GM21515 (cell line): ENCODE data around the gene COPS7B.

Experiments
- ATAC-seq: cut with Tn5 transposase; IDR thresholded peaks from one replicate; pipeline ENCODE4 v1.9.1; 2021; ENCODE audit not compliant: unreplicated experiment

The COPS7B gene

DNA sequence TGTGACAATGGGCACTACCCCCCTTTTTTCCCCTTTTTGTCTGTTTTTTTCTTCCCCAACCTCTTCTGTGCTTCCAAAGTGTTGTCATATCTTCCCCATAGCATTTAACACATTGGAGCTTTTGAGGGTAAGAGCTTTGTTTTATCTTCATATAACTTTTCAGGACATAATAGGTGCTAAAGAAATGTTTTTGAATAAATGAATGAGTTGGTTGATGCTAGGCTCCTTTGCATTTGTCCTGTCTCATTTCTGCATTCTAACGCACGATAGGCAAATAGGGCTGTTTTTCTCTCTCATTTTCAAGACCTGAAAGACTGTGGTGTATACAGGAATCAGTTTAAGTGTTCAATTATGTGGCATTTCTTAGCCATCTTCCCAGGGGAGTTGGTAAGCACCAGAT, 832 bp upstream of the COPS7B start:
- ATAC-seq = no peak

DNA sequence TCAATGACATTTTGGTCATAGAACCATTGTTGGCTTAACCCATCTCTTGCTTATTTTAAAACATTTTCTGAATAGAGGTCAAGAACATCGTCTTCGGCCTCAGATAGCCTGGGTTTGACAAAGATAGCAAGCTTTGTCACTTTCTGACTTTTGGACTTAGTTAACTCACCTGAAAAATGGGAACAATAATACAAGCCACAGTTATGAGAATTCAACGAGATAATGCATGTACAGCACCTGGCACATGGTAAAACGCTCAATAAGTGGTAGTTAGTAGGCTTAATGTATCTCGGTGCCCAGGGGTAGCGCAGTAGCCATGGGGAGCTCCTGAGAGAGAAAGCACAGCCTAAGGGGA, 446 bp upstream of the COPS7B start:
- ATAC-seq = no peak

DNA sequence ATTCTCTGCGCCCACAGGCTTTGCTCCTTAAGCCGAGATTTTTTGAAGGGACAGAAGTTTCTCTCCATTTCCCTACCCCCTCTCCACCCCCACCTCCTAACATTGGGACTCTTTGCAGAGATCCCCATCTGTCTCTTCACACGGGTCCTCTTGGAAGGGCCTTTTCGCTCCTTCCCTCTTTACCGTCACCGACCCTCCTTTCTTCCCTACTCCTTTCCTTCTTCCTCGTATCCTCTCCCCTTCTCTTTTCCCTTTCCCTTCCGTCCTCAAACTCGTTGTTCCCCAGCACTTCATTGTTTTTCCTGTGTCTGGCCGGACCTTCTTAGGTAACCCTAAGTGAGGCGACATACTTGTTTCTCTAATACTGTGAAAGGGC, 660 bp downstream of the COPS7B start:
- no peak for ATAC-seq

DNA sequence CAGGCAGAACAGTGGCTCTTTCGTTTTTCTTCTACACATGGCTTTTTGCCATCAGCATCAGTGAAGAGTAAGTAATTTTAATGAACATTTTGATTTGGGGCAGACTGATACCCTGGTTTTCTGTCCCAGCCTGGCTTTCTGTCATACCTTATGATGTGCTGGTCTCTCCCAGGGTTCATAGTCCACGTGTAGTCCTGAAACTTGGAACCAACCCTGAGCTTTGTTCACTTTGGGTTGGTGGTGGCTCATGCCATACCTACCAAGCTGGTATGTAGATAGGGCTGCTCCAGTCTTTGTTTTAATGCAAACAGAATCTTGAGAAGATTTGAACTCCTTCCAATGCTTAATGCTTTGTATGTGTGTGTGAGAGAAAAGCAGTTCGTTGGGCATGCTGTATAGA, 4.9 kb downstream of the COPS7B start:
- ATAC-seq = no peak

DNA sequence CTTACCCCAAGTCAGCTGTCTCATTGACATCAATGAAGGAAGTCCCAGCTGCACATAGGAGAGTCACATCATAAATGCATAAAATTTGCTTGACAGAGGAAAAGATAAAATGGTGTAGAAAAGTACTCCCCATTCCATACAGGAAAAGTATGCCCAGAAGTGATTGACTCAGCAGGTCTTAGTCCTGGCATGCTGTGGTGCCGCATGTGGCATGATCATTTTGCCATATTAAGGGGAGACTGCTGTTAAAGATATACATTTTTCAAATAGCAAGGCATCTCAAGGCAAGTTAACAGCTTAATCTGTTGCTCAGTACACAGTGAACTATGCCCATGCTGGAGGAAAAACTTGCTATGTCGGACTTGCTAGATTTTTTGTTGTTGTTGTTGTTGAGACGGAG, 8.1 kb downstream of the COPS7B start:
- ATAC-seq = no peak

DNA sequence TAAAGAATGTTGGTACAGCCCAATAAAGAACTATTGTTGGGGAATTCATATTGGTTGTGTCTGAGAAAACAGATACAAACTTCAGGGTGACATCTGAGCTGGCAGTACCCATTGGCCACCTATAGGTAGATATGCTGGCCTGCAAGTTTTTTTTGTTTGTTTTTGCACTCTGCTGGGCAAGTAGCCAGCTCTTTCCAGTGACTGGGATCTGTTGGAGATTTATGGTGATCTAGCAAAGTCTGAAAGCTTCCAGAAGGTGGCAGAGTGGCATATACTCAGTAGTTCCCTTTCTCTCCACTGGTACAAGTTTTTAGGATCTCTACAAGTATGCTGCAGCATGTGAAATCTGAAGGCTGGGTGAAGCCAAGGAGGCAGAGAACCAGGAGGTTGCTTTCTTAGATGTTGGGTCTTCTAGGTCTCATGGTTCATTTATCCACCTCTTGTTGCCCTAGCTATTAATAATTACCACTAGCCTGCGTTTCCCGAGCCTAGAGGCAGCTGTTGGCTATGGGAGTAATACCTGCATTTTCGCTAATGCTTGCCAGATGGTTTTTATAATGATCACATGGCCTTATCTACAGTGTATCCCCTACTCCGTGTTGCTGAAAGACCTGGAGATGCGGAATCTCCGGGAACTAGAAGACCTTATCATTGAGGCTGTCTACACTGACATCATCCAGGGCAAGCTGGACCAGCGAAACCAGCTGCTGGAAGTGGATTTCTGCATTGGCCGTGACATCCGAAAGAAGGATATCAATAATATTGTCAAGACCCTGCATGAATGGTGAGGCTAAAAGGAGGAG, 9.5 kb downstream of the COPS7B start:
- no peak for ATAC-seq

DNA sequence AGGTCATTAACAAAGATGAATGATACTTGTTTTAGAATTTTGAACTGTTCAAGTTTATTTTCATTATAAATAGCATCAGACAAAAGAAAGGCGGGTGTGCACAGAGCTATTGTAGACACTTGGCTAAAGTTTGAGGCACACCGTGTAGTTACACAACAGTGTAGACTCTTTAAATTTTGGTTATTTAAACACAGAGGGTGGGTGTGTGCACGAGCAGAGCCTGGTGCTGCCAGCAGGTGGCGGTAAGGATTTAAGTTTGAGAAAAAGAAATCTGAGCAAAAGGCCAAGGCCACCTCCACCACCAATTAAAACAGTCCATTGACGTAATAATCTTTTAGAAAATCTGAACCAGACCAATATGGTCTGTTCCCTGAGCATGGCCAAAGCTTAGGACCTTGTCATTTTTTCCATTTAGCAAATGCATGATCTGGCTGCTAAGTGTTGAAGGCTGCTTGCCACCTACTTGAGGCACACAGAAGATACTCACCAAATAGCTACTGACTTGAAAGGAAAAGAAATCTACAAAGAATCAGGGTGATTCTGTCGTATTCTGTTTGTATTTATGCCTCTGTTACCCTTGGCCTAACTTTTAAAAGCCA, 14.3 kb downstream of the COPS7B start:
- ATAC-seq = no peak

DNA sequence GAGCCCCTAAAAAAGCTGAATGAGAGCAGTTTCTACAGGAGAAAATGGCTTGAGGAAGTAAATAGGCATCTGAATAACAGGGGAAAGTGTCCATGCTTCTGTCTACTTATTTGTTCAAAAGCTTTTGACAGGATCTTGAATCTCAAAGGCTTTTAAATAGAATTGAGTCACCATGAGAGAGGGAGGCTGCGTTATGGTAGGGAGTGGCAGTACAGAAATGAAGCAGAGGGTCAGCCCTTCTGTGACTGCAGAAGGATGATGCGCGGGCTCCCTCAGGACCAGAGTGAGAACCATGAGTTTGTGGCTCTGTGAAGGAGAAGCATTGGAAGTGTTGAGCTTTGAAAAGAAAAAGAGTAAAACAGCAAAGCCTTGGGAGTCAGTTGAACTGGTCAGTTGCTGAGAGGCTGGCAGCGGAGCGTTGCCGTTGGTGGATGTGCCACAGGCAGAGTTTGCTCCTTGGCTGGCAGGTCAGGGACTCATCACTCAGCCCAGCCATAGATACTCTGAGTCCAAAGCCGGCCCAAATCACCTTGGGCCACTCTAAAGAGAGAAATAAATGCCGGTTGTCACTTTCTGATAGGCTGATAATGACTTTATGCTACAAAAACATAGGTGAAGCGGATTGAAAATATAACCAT, 17.4 kb downstream of the COPS7B start:
- no peak for ATAC-seq

DNA sequence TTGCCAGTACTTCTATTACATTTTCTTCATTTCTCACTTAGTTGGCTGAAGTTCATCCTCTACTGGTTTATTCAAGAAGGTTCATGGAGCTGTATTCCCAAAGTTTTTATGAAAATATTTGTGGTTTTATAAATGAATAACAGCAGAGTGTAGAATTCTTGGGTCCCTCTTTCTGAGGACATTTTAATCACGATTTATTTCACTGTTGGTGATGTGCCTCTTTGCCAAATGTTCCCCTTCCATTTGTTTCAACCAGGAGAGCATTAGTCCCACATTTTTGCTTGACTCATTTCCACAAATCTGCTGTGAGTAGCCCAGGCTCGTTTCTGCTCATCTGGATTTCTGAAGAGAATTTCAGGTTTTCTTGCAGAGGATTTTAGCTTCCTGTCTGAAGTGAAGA, 20.8 kb downstream of the COPS7B start:
- ATAC-seq = no peak

DNA sequence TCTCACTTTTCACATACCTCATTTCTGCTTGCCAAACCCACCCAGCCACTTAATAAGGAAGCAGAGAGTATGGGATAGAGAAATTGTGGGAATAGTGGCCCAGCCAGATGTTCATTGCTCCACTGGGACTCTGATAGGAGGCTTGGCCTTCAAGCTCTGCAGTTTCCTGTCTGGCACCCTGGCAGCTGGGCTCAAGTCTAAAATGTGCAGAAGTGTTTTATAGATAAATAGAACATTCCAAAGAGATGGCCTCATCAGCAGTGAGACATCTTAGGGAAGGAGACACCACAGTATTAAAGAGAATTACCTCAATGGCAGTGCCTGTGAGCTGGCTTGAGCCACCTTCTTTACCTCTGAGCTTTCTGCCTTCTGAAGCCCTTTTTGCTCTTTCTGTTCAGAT, 24.7 kb downstream of the COPS7B start:
- ATAC-seq = no peak

DNA sequence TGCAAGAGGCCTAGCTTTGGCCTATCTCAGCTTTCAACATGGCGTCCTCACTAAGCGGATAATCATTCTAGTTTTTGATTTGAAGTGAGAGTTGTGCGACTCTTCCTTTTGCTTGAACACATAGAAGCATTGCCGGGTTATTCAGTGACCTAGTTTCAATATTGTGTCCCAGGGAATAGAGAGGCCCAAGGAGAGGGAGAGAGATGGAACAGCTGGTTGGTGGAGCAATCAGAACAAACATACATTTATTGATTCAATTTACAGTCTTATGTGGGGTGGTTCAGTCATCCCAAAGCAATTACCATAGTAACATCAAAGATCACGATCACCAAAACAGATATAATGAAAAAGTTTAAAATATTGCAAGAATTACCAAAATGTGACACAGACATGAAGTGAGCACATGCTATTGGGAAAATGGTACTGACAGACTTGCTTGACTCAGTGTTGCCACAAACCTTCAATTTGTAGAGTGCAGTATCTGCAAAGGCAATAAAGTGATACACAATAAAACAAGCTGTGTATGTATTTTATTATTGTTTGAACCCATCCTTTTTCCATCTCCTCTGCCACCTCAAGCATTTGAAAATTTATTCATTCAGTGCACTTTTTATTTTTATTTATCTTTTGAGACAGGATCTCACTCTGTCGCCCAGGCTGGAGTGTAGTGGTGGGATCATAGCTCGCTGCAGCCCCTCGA, 30.2 kb downstream of the COPS7B start:
- ATAC-seq = no peak

DNA sequence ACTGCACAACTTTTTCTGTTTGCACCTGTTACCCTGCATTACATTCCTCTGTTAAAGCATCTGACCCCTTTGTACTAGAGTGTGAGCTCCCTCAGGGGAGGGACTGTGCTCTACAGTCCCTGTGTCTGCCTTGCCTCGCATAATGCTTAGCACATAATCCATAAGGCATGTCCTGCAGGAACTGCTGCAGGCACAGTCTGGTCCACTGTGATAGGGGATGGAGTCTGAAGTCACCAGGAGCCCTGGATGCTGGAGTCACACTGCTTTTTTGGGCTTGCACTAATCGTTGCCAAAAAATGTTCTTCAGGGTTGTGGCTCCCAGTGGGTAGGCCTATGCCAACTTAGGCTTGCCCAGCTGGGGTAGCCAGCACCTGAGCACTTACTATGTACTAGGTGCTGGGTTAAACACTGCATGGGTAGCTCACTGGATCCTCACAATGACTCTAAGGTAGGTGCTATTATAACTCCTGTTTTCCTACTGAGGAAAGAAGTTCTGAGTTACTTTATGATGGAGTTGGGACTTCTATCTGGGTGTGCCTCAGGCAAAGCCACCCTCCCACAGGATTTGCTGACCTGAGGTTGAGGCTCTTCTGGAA, 33.3 kb downstream of the COPS7B start:
- ATAC-seq = no peak

DNA sequence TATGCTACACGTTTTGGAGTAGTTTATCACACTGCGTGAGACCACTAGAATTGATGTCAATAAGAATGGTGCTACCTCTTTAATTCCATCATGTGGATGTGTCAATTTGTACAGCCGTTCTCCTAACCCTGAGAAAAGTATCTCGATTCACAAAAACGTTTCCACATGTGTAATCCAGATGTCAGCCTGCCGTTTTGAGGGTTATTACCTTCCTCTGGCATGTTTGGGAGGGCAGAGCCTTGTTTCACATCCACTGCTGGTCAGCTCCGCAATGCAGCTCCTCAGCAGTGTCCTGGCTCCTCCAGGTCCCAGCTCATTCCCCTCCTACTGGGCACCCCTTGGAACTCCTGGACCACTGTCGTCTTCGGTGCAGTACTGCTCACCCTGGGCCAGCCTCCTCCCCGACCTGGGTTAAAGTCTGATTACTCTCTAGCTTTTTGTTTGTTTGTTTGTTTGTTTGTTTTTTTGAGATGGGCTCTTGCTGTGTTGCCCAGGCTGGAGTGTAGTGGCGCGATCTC, 34.6 kb downstream of the COPS7B start:
- ATAC-seq = no peak

DNA sequence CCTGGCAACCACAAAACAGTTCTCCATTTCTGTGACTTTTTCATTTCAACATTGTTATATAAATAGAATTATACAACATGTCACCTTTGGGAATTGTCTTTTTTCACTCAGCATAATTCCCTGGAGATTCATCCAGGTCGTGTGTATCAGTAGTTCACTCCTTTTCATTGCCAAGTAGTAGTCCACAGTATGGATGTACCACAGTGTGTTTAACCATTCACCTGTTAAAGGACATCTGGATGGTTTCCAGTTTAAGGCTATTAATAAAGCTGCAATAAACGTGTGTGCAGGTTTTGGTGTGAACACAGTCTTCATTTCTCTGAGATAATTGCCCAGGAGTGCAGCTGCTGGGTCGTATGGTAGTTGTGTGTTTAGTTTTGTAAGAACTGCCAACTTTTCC, 35.7 kb downstream of the COPS7B start:
- ATAC-seq = no peak

DNA sequence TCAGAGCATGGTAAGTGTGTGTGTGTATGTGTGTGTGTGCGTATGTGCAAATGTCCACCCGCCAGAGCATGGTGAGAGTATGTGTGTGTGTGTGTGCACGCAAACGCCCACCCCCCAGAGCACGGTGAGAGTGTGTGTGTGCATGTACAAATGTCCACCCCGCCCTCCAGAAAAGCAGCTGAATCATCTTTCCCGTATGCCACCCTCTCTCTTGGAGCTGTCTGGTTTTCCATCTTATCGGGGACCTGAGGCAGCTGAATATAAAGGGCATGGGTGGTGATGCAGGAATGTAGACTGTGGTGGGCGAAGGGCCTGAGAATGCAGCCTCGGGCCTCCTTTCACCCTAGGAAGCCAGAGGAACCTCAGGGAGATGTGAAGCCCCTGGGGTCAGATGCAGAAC, 66.9 kb downstream of the COPS7B start:
- no peak for ATAC-seq

DNA sequence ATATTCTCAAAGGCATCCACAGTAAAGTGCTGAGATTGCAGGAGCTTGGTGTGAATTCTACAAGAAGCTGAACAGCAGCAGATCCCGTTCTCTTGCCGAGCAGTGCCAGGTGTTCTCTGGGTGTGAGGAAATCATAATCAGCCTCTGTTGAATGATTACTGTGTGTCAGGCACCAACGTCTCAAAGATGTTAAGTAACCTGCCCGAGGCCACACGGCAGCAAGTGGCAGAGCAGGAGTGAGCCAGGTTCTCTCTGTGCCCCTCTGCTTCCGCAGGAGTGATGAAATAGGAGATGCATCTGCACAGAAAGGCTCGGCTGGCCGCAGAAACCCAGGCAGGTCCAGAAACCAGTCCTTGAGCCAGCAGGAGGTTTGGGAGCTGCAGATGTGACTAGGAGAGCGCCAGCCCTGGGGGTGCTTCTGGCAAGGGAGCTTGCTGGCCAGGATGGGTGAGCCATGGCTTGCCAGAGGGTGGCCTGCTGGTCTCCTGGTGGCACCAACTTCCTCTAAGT, 68.4 kb downstream of the COPS7B start:
- ATAC-seq = no peak

DNA sequence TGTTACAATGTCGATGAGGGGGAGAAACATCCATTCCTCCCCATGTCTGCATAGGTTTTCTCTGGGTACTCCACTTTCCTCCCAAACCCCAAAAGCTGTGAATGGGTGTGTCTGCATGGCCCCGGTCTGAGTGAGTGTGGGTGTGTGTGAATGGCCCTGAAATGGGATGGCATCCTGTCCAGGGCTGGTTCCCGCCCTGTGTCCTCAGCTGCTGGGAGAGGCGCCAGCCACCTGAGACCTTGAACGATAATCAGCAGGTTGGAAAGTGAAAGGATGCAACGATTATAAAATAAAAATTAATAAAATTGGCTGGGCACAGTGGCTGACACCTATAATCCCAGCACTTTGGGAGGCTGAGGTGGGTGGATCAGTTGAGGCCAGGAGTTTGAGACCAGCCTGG, 70.7 kb downstream of the COPS7B start:
- ATAC-seq = no peak
